Transverse colon (tissue), 4 donors: ENCODE data around the gene IL16. TPM values are rescaled to one million over a fixed set of nuclear protein-coding genes. Genes with fewer than 3 reads are reported as not detected.

Source experiments
- DNase-seq: peaks from one replicate; pipeline ENCODE4 v3.0.0-alpha.2; 2019
- H3K27ac ChIP-seq, 4 donors: fragments of 200-600 bp; sonication (generic); 2 replicates each; pipeline ENCODE4 v1.5.1; 2016 to 2018; ENCODE audit warnings: inconsistent platforms in 4 of 4
- H3K27me3 ChIP-seq: fragments of 200-600 bp; sonication (generic); 2 replicates; pipeline ENCODE4 v1.5.1; 2017; ENCODE audit warnings: inconsistent platforms
- H3K36me3 ChIP-seq, 4 donors: fragments of 200-600 bp; sonication (generic); 2 replicates each; pipeline ENCODE4 v1.5.1; 2017 to 2019; ENCODE audit warnings: inconsistent platforms in 4 of 4
- H3K4me1 ChIP-seq, 4 donors: fragments of 200-600 bp; sonication (generic); 2 replicates each; pipeline ENCODE4 v1.5.1; 2017 to 2020; ENCODE audit warnings: inconsistent platforms in 4 of 4
- H3K4me3 ChIP-seq, 4 donors: fragments of 200-600 bp; sonication (generic); 1 replicate in 1 of 4; 2 replicates in 3 of 4; pipeline versions ENCODE4 v1.5.1 to v1.6.1; 2017 to 2019; ENCODE audit warnings: inconsistent platforms in 4 of 4
- H3K9me3 ChIP-seq, 2 donors: fragments of 200-600 bp; sonication (generic); 2 replicates each; pipeline ENCODE4 v1.5.1; 2017 to 2019; ENCODE audit warnings: inconsistent platforms in 2 of 2
- CTCF ChIP-seq, 5 experiments: fragments of 200-600 bp in 3 of 5; fragments of 450-650 bp in 2 of 5; sonication (generic) in 3 of 5; IDR thresholded peaks; 1 replicate in 2 of 5; 2 replicates in 3 of 5; pipeline ENCODE4 v1.5.1; 2016 to 2017; ENCODE audit warnings: antibody characterized with exemption in 5 of 5, inconsistent platforms in 3 of 5, mild to moderate bottlenecking in 2 of 5, moderate library complexity in 1 of 5
- EP300 ChIP-seq: sonication (generic); formaldehyde crosslinking; IDR thresholded peaks from one replicate; pipeline ENCODE4 v1.6.1; 2017; ENCODE audit warnings: antibody characterized with exemption, low read depth
- POLR2A ChIP-seq: fragments of 450-650 bp; IDR thresholded peaks from one replicate; pipeline ENCODE4 v1.6.1; 2016; ENCODE audit warnings: antibody characterized with exemption, mild to moderate bottlenecking, moderate library complexity
- POLR2AphosphoS5 ChIP-seq, 3 donors: sonication (generic); formaldehyde crosslinking; IDR thresholded peaks; one replicate each; pipeline ENCODE4 v1.6.1; 2016; ENCODE audit warnings: antibody characterized with exemption in 3 of 3
- WGBS, 2 donors: methylation state at CpG; one replicate each; pipeline ENCODE4 v1.1.5; 2018; ENCODE audit warnings: low coverage in 1 of 2; 5-methylcytosine and 5-hydroxymethylcytosine counted together
- in situ Hi-C, 4 donors: fragments of 200-750 bp; cut with MboI; loops; one replicate each; pipeline versions ENCODE4 v1.15.0 to v1.15.1; 2017; ENCODE audit warnings: low sequenced_read_pairs in 3 of 4, low pct_ligation_motif_present in 1 of 4, low pct_unique_long_range_greater_than_20kb in 1 of 4
- intact Hi-C: fragments of 100-400 bp; cut with DNase I; formaldehyde crosslinking; loops from one replicate; pipeline ENCODE4 v1.15.1; 2023; ENCODE audit warnings: low total_unique reads
- total RNA-seq, 4 donors: library from RNA; depleted of rRNA; stranded (reverse); fragments of >200 nt; gene quantifications; one replicate each; pipeline ENCODE4 v1.1.0, GENCODE V29; 2016

IL16 gene
- total RNA-seq, 4 donors from 2014 or later: 5.2 to 40.0 (median 22.3) TPM

GRCh38 chr15:81221449-81221848, 24.8 kb downstream of the IL16 start:
- H3K4me1 ChIP-seq: no peaks in the 10 kb centered on the region
- DNase-seq: no peak
- no peaks in the 10 kb centered on the region for H3K36me3 ChIP-seq
- WGBS, 2 donors: 56 to 75% methylated on average over 1 of the region's 1 CpG
- in situ Hi-C loops (no loop called here), intact Hi-C loops (no loop called here)
- no peaks in the 10 kb centered on the region for H3K27me3 ChIP-seq
- no peak overlapping the region for H3K4me3 ChIP-seq
- TF ChIP-seq CTCF (IDR thresholded peaks at IDR 0.05) (no peak), POLR2A (no peak), POLR2AphosphoS5 (IDR thresholded peaks at IDR 0.05) (no peak), EP300 (no peak)
- H3K9me3 ChIP-seq: no peaks in the 10 kb centered on the region
- no peak overlapping the region for H3K27ac ChIP-seq

GRCh38 chr15:81222007-81222406, 25.3 kb downstream of the IL16 start:
- no peak for TF ChIP-seq POLR2AphosphoS5 (IDR thresholded peaks at IDR 0.05)
- TF ChIP-seq EP300: no peak
- no peak for TF ChIP-seq CTCF (IDR thresholded peaks at IDR 0.05)
- 76 to 100% methylated on average over 1 to 3 of the region's 3 CpGs for WGBS, 2 donors
- H3K9me3 ChIP-seq: no peaks in the 10 kb centered on the region
- intact Hi-C loops (no loop called here), in situ Hi-C loops (no loop called here)
- H3K4me3 ChIP-seq: no peak overlapping the region
- no peaks in the 10 kb centered on the region for H3K4me1 ChIP-seq
- H3K27ac ChIP-seq: no peak overlapping the region
- DNase-seq: no peak
- no peaks in the 10 kb centered on the region for H3K27me3 ChIP-seq
- no peaks in the 10 kb centered on the region for H3K36me3 ChIP-seq

GRCh38 chr15:81223346-81223971, 26.8 kb downstream of the IL16 start:
- WGBS, 2 donors: 44 to 61% methylated on average over 2 of the region's 2 CpGs
- intact Hi-C loops (no loop called here), in situ Hi-C loops (no loop called here)
- Histone ChIP-seq H3K4me3 (no peak overlapping the region), H3K4me1 (no peaks in the 10 kb centered on the region), H3K9me3 (no peaks in the 10 kb centered on the region), H3K27ac (no peak overlapping the region), H3K27me3 (no peaks in the 10 kb centered on the region), H3K36me3 (no peaks in the 10 kb centered on the region)
- no peak for DNase-seq
- TF ChIP-seq POLR2AphosphoS5 (IDR thresholded peaks at IDR 0.05) (no peak), EP300 (no peak)

- H3K4me1 ChIP-seq: no peaks in the 10 kb centered on the region
- H3K4me3 ChIP-seq: no peak overlapping the region
- no peaks in the 10 kb centered on the region for H3K27me3 ChIP-seq
- WGBS, 2 donors: 89 to 100% methylated on average over 1 of the region's 1 CpG
- no peaks in the 10 kb centered on the region for H3K36me3 ChIP-seq
- no peak for TF ChIP-seq POLR2A
- no peak for TF ChIP-seq POLR2AphosphoS5 (IDR thresholded peaks at IDR 0.05)
- TF ChIP-seq EP300: no peak
- no peak for TF ChIP-seq CTCF (IDR thresholded peaks at IDR 0.05)
- DNase-seq: no peak
- intact Hi-C loops: no loop called here
- H3K9me3 ChIP-seq: no peaks in the 10 kb centered on the region
- in situ Hi-C loops: no loop called here
- H3K27ac ChIP-seq: no peak overlapping the region
These were observed 27.6 kb downstream of the IL16 start for GRCh38 chr15:81224232-81224631.

- no peaks in the 10 kb centered on the region for H3K9me3 ChIP-seq
- no peaks in the 10 kb centered on the region for H3K36me3 ChIP-seq
- peak; percentile 25 for DNase-seq
- H3K4me1 ChIP-seq: no peaks in the 10 kb centered on the region
- 82% methylated on average over 10 of the region's 10 CpGs; no CpG with 5 or more reads in 1 of the 2 donors for WGBS, 2 donors
- H3K27ac ChIP-seq: peak overlapping the region in 1 of 4 donors; percentile 25
- in situ Hi-C loops (no loop called here), intact Hi-C loops (no loop called here)
- TF ChIP-seq POLR2AphosphoS5 (IDR thresholded peaks at IDR 0.05) (no peak), EP300 (no peak), CTCF (IDR thresholded peaks at IDR 0.05) (no peak), POLR2A (no peak)
- no peaks in the 10 kb centered on the region for H3K27me3 ChIP-seq
- no peak overlapping the region for H3K4me3 ChIP-seq
These were observed 28.5 kb downstream of the IL16 start for GRCh38 chr15:81225161-81225671.
